Mesenchymal stem cell (in vitro differentiated cells and primary cell): ENCODE data around the gene SMNDC1.
A peak's percentile ranks its signal among the peaks of the same experiment; 100 is the strongest.

Source experiments
- DNase-seq: peaks from one replicate; pipeline ENCODE4 v3.0.0-alpha.2; 2013
- H2AFZ ChIP-seq: one replicate; pipeline ENCODE4 v1.6.1; 2013; ENCODE audit warnings: low read depth, mild to moderate bottlenecking, control low read depth, inconsistent platforms, low read length, moderate library complexity
- H2AK5ac ChIP-seq: 2 replicates; pipeline ENCODE4 v1.6.1; 2013; ENCODE audit warnings: low read length, moderate library complexity, mild to moderate bottlenecking, inconsistent platforms; ENCODE audit not compliant: severe bottlenecking
- H2BK120ac ChIP-seq: one replicate; pipeline ENCODE4 v1.6.1; 2013; ENCODE audit warnings: low read depth, mild to moderate bottlenecking, inconsistent platforms, low read length, moderate library complexity
- H2BK12ac ChIP-seq, 2 experiments: one replicate each; pipeline ENCODE4 v1.6.1; 2013; ENCODE audit warnings: inconsistent platforms in 2 of 2, low read length in 2 of 2, mild to moderate bottlenecking in 2 of 2, moderate library complexity in 2 of 2, control low read depth in 1 of 2
- H2BK15ac ChIP-seq: one replicate; pipeline ENCODE4 v1.6.1; 2013; ENCODE audit warnings: mild to moderate bottlenecking, low read depth, inconsistent platforms; ENCODE audit not compliant: poor library complexity, severe bottlenecking
- H2BK5ac ChIP-seq: 2 replicates; pipeline ENCODE4 v1.6.1; 2013; ENCODE audit warnings: low read depth, mild to moderate bottlenecking, low read length, control low read depth, inconsistent platforms; ENCODE audit not compliant: poor library complexity, severe bottlenecking
- H3K14ac ChIP-seq, 2 experiments: one replicate each; pipeline ENCODE4 v1.6.1; 2013; ENCODE audit warnings: inconsistent platforms in 2 of 2, low read length in 2 of 2, control low read depth in 1 of 2, mild to moderate bottlenecking in 1 of 2, moderate library complexity in 1 of 2
- H3K18ac ChIP-seq, 2 experiments: one replicate each; pipeline ENCODE4 v1.6.1; 2013; ENCODE audit warnings: inconsistent platforms in 2 of 2, low read length in 2 of 2, control low read depth in 1 of 2, low read depth in 1 of 2, mild to moderate bottlenecking in 1 of 2
- H3K23ac ChIP-seq, 2 experiments: one replicate each; pipeline ENCODE4 v1.6.1; 2013; ENCODE audit warnings: inconsistent platforms in 2 of 2, low read length in 2 of 2, mild to moderate bottlenecking in 2 of 2, moderate library complexity in 2 of 2, control low read depth in 1 of 2
- H3K27ac ChIP-seq: 2 replicates; pipeline ENCODE4 v1.5.1; 2013; ENCODE audit warnings: mild to moderate bottlenecking, moderate library complexity, low read length, control low read depth, inconsistent platforms; ENCODE audit not compliant: poor library complexity, severe bottlenecking
- H3K27me3 ChIP-seq, 2 experiments: 2 replicates each; pipeline versions ENCODE4 v1.6.1 to v1.7.0; 2013; ENCODE audit warnings: low read length in 2 of 2, mild to moderate bottlenecking in 2 of 2, moderate library complexity in 2 of 2, control low read depth in 1 of 2, inconsistent platforms in 1 of 2; ENCODE audit not compliant: control insufficient read depth in 1 of 2, insufficient read depth in 1 of 2
- H3K36me3 ChIP-seq, 2 experiments: 2 replicates each; pipeline versions ENCODE4 v1.6.1 to v1.7.0; 2013; ENCODE audit warnings: low read length in 2 of 2, control low read depth in 1 of 2, inconsistent platforms in 1 of 2, low read depth in 1 of 2, mild to moderate bottlenecking in 1 of 2; ENCODE audit not compliant: insufficient read depth in 2 of 2, control insufficient read depth in 1 of 2
- H3K4ac ChIP-seq, 2 experiments: one replicate each; pipeline ENCODE4 v1.6.1; 2013; ENCODE audit warnings: inconsistent platforms in 2 of 2, low read length in 2 of 2, mild to moderate bottlenecking in 2 of 2, moderate library complexity in 2 of 2, control low read depth in 1 of 2, low read depth in 1 of 2
- H3K4me1 ChIP-seq: 2 replicates; pipeline ENCODE4 v1.6.1; 2013; ENCODE audit warnings: low read depth, low read length, control low read depth; ENCODE audit not compliant: control insufficient read depth, insufficient read depth
- H3K4me2 ChIP-seq: 2 replicates; pipeline ENCODE4 v1.6.1; 2013; ENCODE audit warnings: low read length, mild to moderate bottlenecking, inconsistent platforms; ENCODE audit not compliant: poor library complexity, severe bottlenecking
- H3K4me3 ChIP-seq, 2 experiments: 2 replicates each; pipeline versions ENCODE4 v1.5.1 to v1.7.0; 2013; ENCODE audit warnings: low read length in 2 of 2, mild to moderate bottlenecking in 2 of 2, control low read depth in 1 of 2, low read depth in 1 of 2; ENCODE audit not compliant: insufficient read depth in 1 of 2
- H3K79me1 ChIP-seq: replicated peaks from 2 replicates; pipeline ENCODE4 v1.6.1; 2013; ENCODE audit warnings: mild to moderate bottlenecking, control low read depth, low read length, inconsistent platforms; ENCODE audit not compliant: poor library complexity, severe bottlenecking
- H3K9ac ChIP-seq: 2 replicates; pipeline ENCODE4 v1.7.0; 2013; ENCODE audit warnings: mild to moderate bottlenecking, low read length, moderate library complexity
- H3K9me3 ChIP-seq: 2 replicates; pipeline ENCODE4 v1.7.0; 2013; ENCODE audit warnings: mild to moderate bottlenecking, low read length; ENCODE audit not compliant: control insufficient read depth
- H4K8ac ChIP-seq: one replicate; pipeline ENCODE4 v1.6.1; 2013; ENCODE audit warnings: inconsistent platforms, mild to moderate bottlenecking, low read length, moderate library complexity
- H4K91ac ChIP-seq: one replicate; pipeline ENCODE4 v1.6.1; 2013; ENCODE audit warnings: mild to moderate bottlenecking, low read length, inconsistent platforms
- WGBS: methylation state at CpG from one replicate; pipeline ENCODE4 v1.1.7; 2013; ENCODE audit warnings: mixed read lengths; 5-methylcytosine and 5-hydroxymethylcytosine counted together

The SMNDC1 gene

GRCh38 chr10:110313674-110314073 is 9.0 kb upstream of the SMNDC1 start:
- Histone ChIP-seq H3K9ac (no peak overlapping the region), H2BK120ac (no peak overlapping the region), H2AFZ (no peak overlapping the region), H3K4me3 (no peak overlapping the region), H3K4ac (no peak overlapping the region), H4K91ac (no peak overlapping the region), H4K8ac (no peak overlapping the region), H3K36me3 (no peaks in the 10 kb centered on the region), H2AK5ac (no peak overlapping the region), H2BK5ac (peak overlapping the region; percentile 62), H3K4me2 (no peak overlapping the region), H3K23ac (no peak overlapping the region), H3K27me3 (no peaks in the 10 kb centered on the region), H3K9me3 (no peaks in the 10 kb centered on the region), H3K79me1 (no peaks in the 10 kb centered on the region), H3K18ac (no peak overlapping the region), H3K27ac (no peak overlapping the region), H3K4me1 (no peaks in the 10 kb centered on the region), H2BK12ac (no peak overlapping the region), H2BK15ac (no peak overlapping the region), H3K14ac (no peak overlapping the region)
- DNase-seq = no peak
- WGBS = 85% methylated on average over 2 of the region's 2 CpGs

- no peak overlapping the region for H2AFZ ChIP-seq
- H3K14ac ChIP-seq = no peak overlapping the region
- no peak overlapping the region for H2BK5ac ChIP-seq
- DNase-seq = no peak
- H3K4me1 ChIP-seq = no peaks in the 10 kb centered on the region
- no peak overlapping the region for H2BK12ac ChIP-seq
- H3K23ac ChIP-seq = no peak overlapping the region
- H3K9me3 ChIP-seq = no peaks in the 10 kb centered on the region
- H2BK120ac ChIP-seq = no peak overlapping the region
- H3K4me3 ChIP-seq = no peak overlapping the region
- no peak overlapping the region for H3K4ac ChIP-seq
- H3K18ac ChIP-seq = no peak overlapping the region
- H3K27me3 ChIP-seq = no peaks in the 10 kb centered on the region
- no peak overlapping the region for H3K4me2 ChIP-seq
- H4K91ac ChIP-seq = no peak overlapping the region
- H4K8ac ChIP-seq = no peak overlapping the region
- H3K9ac ChIP-seq = peak overlapping the region; percentile 45
- no peak overlapping the region for H3K27ac ChIP-seq
- WGBS = 91% methylated on average over 2 of the region's 2 CpGs
- peak overlapping the region; percentile 57 for H2AK5ac ChIP-seq
- H2BK15ac ChIP-seq = no peak overlapping the region
- no peaks in the 10 kb centered on the region for H3K36me3 ChIP-seq
- H3K79me1 ChIP-seq = no peaks in the 10 kb centered on the region
These were observed 7.5 kb upstream of the SMNDC1 start for GRCh38 chr10:110312206-110312605.

GRCh38 chr10:110311357-110311949 is 6.7 kb upstream of the SMNDC1 start:
- H3K27ac ChIP-seq = no peak overlapping the region
- no peak overlapping the region for H4K8ac ChIP-seq
- no peak overlapping the region for H2BK12ac ChIP-seq
- no CpG with 5 or more reads among the region's 3 CpGs for WGBS
- H2AFZ ChIP-seq = no peak overlapping the region
- H2BK120ac ChIP-seq = no peak overlapping the region
- no peak overlapping the region for H2BK5ac ChIP-seq
- H3K14ac ChIP-seq = no peak overlapping the region
- no peak overlapping the region for H3K4me3 ChIP-seq
- H2AK5ac ChIP-seq = no peak overlapping the region
- H4K91ac ChIP-seq = no peak overlapping the region
- DNase-seq = peak; percentile 70
- no peak overlapping the region for H3K4me2 ChIP-seq
- peak overlapping the region; percentile 52 for H3K9ac ChIP-seq
- no peaks in the 10 kb centered on the region for H3K4me1 ChIP-seq
- no peaks in the 10 kb centered on the region for H3K9me3 ChIP-seq
- H3K4ac ChIP-seq = no peak overlapping the region
- H2BK15ac ChIP-seq = no peak overlapping the region
- H3K79me1 ChIP-seq = no peaks in the 10 kb centered on the region
- no peaks in the 10 kb centered on the region for H3K27me3 ChIP-seq
- H3K18ac ChIP-seq = no peak overlapping the region
- H3K36me3 ChIP-seq = no peaks in the 10 kb centered on the region
- H3K23ac ChIP-seq = no peak overlapping the region

- H3K23ac ChIP-seq = no peak overlapping the region
- H3K79me1 ChIP-seq = no peaks in the 10 kb centered on the region
- no peak overlapping the region for H2AK5ac ChIP-seq
- no peaks in the 10 kb centered on the region for H3K36me3 ChIP-seq
- H2AFZ ChIP-seq = no peak overlapping the region
- H3K18ac ChIP-seq = no peak overlapping the region
- no peaks in the 10 kb centered on the region for H3K27me3 ChIP-seq
- WGBS = 87% methylated on average over 1 of the region's 3 CpGs
- no peak overlapping the region for H2BK12ac ChIP-seq
- H4K91ac ChIP-seq = no peak overlapping the region
- H3K9ac ChIP-seq = peak overlapping the region; percentile 52
- no peak overlapping the region for H3K4me2 ChIP-seq
- H3K14ac ChIP-seq = no peak overlapping the region
- no peak for DNase-seq
- no peak overlapping the region for H3K4ac ChIP-seq
- H2BK15ac ChIP-seq = no peak overlapping the region
- no peak overlapping the region for H4K8ac ChIP-seq
- H3K4me3 ChIP-seq = no peak overlapping the region
- H2BK5ac ChIP-seq = no peak overlapping the region
- H2BK120ac ChIP-seq = no peak overlapping the region
- H3K4me1 ChIP-seq = peaks cover 2% of the 10 kb centered on the region
- no peak overlapping the region for H3K27ac ChIP-seq
- H3K9me3 ChIP-seq = no peaks in the 10 kb centered on the region
These were observed 6.0 kb upstream of the SMNDC1 start for GRCh38 chr10:110310741-110311140.
